Spleen (tissue), 7 donors: ENCODE data around the gene BPGM.

Source experiments
- POLR2A ChIP-seq, 3 donors: fragments of 450-650 bp; IDR thresholded peaks; one replicate each; pipeline ENCODE4 v1.5.1; 2017; ENCODE audit warnings: antibody characterized with exemption in 3 of 3, mild to moderate bottlenecking in 1 of 3
- POLR2AphosphoS5 ChIP-seq, 3 donors: sonication (generic); formaldehyde crosslinking; IDR thresholded peaks; one replicate each; pipeline ENCODE4 v1.5.1; 2017; ENCODE audit warnings: antibody characterized with exemption in 3 of 3
- TF ChIP-seq, protein P1 (sequence below), 11 experiments: fragments of 200-600 bp in 7 of 11; fragments of 450-650 bp in 4 of 11; sonication (generic) in 4 of 11; IDR thresholded peaks in 8 of 11; conservative IDR thresholded peaks in 3 of 11; 1 replicate in 7 of 11; 2 replicates in 4 of 11; pipeline versions ENCODE4 v1.4.0 to v1.8.0; 2016 to 2021; ENCODE audit warnings: antibody characterized with exemption in 11 of 11, inconsistent platforms in 4 of 11, mild to moderate bottlenecking in 1 of 11
- donor health status: DM: no; HTN: no; CAD: no; lungs with moderate emphysema.
- donor health status: DM: no; HTN: no; CAD: no.
- donor health status: DM: no; HTN: no; CAD: no.

DNA sequence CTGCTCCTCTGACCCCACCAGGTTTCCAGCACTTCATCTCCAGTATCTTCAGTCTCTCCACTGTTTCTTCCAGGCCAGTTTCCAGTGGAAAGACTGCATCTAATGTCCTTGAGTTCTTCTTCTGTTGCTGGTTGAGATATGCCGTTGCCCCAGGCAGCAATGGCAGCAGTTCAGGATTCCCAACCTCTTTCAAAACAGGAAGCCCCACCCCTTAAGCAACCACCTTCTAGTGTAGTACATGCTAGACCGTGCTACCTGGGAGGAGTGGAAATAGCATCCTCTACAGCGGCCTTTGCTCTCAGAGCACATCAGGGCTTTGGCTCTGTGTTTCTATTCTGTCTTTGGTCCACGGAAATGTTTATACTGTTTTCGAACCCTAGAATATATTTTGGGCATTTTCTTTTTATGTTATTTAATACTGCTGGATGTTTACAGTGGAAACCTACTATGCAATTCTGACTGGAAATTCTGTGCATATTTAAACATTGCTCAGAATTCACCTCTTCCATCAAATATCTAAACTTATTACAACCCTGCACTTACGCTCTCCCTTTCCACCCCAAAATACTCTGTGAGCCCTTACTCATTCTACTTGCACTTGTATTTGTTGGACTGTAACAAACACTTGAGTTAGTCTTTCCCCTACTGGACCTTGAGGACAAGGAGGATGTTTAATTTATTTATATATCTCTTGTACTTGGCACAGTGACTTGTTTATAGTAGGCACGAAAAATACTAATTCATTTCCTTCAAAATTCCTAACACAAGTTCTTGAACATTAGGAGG, 8.5 kb upstream of the BPGM start:
- TF ChIP-seq POLR2AphosphoS5 (IDR thresholded peaks at IDR 0.05) (no peak), POLR2A (IDR thresholded peaks at IDR 0.05) (no peak)
- TF ChIP-seq, protein P1, sequence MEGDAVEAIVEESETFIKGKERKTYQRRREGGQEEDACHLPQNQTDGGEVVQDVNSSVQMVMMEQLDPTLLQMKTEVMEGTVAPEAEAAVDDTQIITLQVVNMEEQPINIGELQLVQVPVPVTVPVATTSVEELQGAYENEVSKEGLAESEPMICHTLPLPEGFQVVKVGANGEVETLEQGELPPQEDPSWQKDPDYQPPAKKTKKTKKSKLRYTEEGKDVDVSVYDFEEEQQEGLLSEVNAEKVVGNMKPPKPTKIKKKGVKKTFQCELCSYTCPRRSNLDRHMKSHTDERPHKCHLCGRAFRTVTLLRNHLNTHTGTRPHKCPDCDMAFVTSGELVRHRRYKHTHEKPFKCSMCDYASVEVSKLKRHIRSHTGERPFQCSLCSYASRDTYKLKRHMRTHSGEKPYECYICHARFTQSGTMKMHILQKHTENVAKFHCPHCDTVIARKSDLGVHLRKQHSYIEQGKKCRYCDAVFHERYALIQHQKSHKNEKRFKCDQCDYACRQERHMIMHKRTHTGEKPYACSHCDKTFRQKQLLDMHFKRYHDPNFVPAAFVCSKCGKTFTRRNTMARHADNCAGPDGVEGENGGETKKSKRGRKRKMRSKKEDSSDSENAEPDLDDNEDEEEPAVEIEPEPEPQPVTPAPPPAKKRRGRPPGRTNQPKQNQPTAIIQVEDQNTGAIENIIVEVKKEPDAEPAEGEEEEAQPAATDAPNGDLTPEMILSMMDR (IDR thresholded peaks at IDR 0.05 in 8 of 11, conservative IDR thresholded peaks at IDR 0.05 in 3 of 11) = no peak
